Erythroblast (primary cell): ENCODE results near the gene SNIP1.

Source experiments
- GATA1 ChIP-seq: IDR thresholded peaks from 2 replicates; pipeline ENCODE4 v1.6.1; 2011; ENCODE audit warnings: low read depth, mild to moderate bottlenecking, control low read depth, low read length, moderate library complexity
- POLR2A ChIP-seq: IDR thresholded peaks from 2 replicates; pipeline ENCODE4 v1.6.1; 2011; ENCODE audit warnings: mild to moderate bottlenecking, low read length

GRCh38 chr1:37558411-37558810 lies 4.3 kb upstream of the SNIP1 start:
- TF ChIP-seq POLR2A: no peak
- TF ChIP-seq GATA1: no peak
